Right lung (tissue), 5 donors: ENCODE measurements around the gene SFRP5. TPM values are rescaled to one million over a fixed set of nuclear protein-coding genes. Genes with fewer than 3 reads are reported as not detected.

Experiments used
- polyA plus RNA-seq, 5 donors: library from polyadenylated mRNA; unstranded; fragments of 120-200 nt; gene quantifications; one replicate each; pipeline versions ENCODE4 v1.2.1 to v1.2.3, GENCODE V29; 2013; ENCODE audit warnings: inconsistent platforms in 1 of 5, low replicate concordance in 1 of 5; ENCODE audit not compliant: insufficient read length in 5 of 5, insufficient read depth in 1 of 5

SFRP5 gene
- polyA plus RNA-seq, 5 donors, result 3.5 to 9.7 (median 4.0) TPM

Other genes with a start within 250 kb of the SFRP5 start
- under 1 TPM in 4 of 5 donors, not detected in 1; 0.27 to 0.90 (median 0.30) TPM for gene ANKRD2, start 199.2 kb downstream of the SFRP5 start, polyA plus RNA-seq
- gene HOGA1, start 187.6 kb downstream of the SFRP5 start, polyA plus RNA-seq, result 1 to 10 TPM in 1 of 5 donors, under 1 TPM in 4; 0.62 to 1.2 (median 0.86) TPM
- not detected for gene C10orf62, start 182.3 kb downstream of the SFRP5 start, polyA plus RNA-seq
- 10 to 100 TPM; 14.7 to 19.8 (median 16.2) TPM for gene MORN4, start 138.5 kb downstream of the SFRP5 start, polyA plus RNA-seq
- gene PI4K2A, start 131.3 kb downstream of the SFRP5 start, polyA plus RNA-seq, result 10 to 100 TPM; 13.1 to 15.9 (median 15.1) TPM
- gene AVPI1, start 84.8 kb downstream of the SFRP5 start, polyA plus RNA-seq, result 1 to 10 TPM; 4.5 to 6.2 (median 5.3) TPM
- gene MARVELD1, start 58.3 kb downstream of the SFRP5 start, polyA plus RNA-seq, result 10 to 100 TPM; 45.3 to 64.3 (median 58.7) TPM
- gene ZFYVE27, start 34.9 kb downstream of the SFRP5 start, polyA plus RNA-seq, result 10 to 100 TPM; 22.3 to 34.6 (median 28.3) TPM
- gene GOLGA7B, start 77.8 kb upstream of the SFRP5 start, polyA plus RNA-seq, result under 1 TPM; 0.14 to 0.55 (median 0.34) TPM